GM23338 (cell line): ENCODE measurements around the gene TNFAIP8L1. TPM values are rescaled to one million over a fixed set of nuclear protein-coding genes. Genes with fewer than 3 reads are reported as not detected.

Experiments used
- ATAC-seq: fragments of 200-7000 bp; cut with Tn5 transposase; 3 replicates; pipeline ENCODE4 v1.9.1; 2020
- DNase-seq: peaks from one replicate; pipeline ENCODE4 v3.0.0-alpha.2; 2015; ENCODE audit warnings: low spot score
- H2AFZ ChIP-seq: fragments of 200-600 bp; sonication (generic); 2 replicates; pipeline ENCODE4 v1.8.0; 2016; ENCODE audit warnings: antibody characterized with exemption, mild to moderate bottlenecking, moderate library complexity
- H3F3A ChIP-seq: fragments of 200-600 bp; sonication (generic); replicated peaks from 2 replicates; pipeline ENCODE4 v1.8.0; 2017; ENCODE audit warnings: antibody characterized with exemption, mixed run types, low read depth
- H3K27ac ChIP-seq: fragments of 200-600 bp; sonication (generic); 2 replicates; pipeline ENCODE4 v1.6.1; 2016; ENCODE audit warnings: low read depth
- H3K27me3 ChIP-seq: fragments of 200-600 bp; sonication (generic); 2 replicates; pipeline ENCODE4 v1.8.0; 2016; ENCODE audit warnings: mild to moderate bottlenecking, mixed run types, moderate library complexity; ENCODE audit not compliant: insufficient read depth
- H3K36me3 ChIP-seq: fragments of 200-600 bp; sonication (generic); 2 replicates; pipeline ENCODE4 v1.8.0; 2016; ENCODE audit warnings: mild to moderate bottlenecking; ENCODE audit not compliant: insufficient read depth
- H3K4me1 ChIP-seq: fragments of 200-600 bp; sonication (generic); 2 replicates; pipeline ENCODE4 v1.8.0; 2016; ENCODE audit warnings: mild to moderate bottlenecking, moderate library complexity; ENCODE audit not compliant: insufficient read depth
- H3K4me2 ChIP-seq: fragments of 200-600 bp; sonication (generic); 2 replicates; pipeline ENCODE4 v1.7.1; 2017; ENCODE audit warnings: mixed run types
- H3K4me3 ChIP-seq: fragments of 200-600 bp; sonication (generic); 2 replicates; pipeline ENCODE4 v1.6.1; 2016; ENCODE audit warnings: mixed run types
- H3K79me2 ChIP-seq: fragments of 200-600 bp; sonication (generic); replicated peaks from 2 replicates; pipeline ENCODE4 v1.8.0; 2017; ENCODE audit warnings: mild to moderate bottlenecking; ENCODE audit not compliant: insufficient read depth
- H3K9me2 ChIP-seq: fragments of 200-600 bp; sonication (generic); 2 replicates; pipeline ENCODE4 v1.8.0; 2017; ENCODE audit not compliant: insufficient read depth
- H4K20me1 ChIP-seq: fragments of 200-600 bp; sonication (generic); replicated peaks from 2 replicates; pipeline ENCODE4 v1.8.0; 2017; ENCODE audit warnings: mild to moderate bottlenecking; ENCODE audit not compliant: insufficient read depth
- H3K27ac Mint-ChIP-seq: 2 replicates; pipeline ENCODE4 v1.8.0; 2020; ENCODE audit warnings: inconsistent platforms, mild to moderate bottlenecking, moderate library complexity, mixed read lengths
- H3K27me3 Mint-ChIP-seq: 3 replicates; pipeline ENCODE4 v1.8.0; 2022; ENCODE audit warnings: low read depth, mild to moderate bottlenecking, moderate library complexity, mixed read lengths, inconsistent platforms; ENCODE audit not compliant: insufficient read depth, poor library complexity
- H3K36me3 Mint-ChIP-seq: 3 replicates; pipeline ENCODE4 v1.8.0; 2021; ENCODE audit warnings: low read depth, mild to moderate bottlenecking, inconsistent platforms, moderate library complexity, mixed read lengths
- H3K4me1 Mint-ChIP-seq: 3 replicates; pipeline ENCODE4 v1.8.0; 2020; ENCODE audit warnings: mild to moderate bottlenecking, inconsistent platforms, mixed read lengths
- H3K4me3 Mint-ChIP-seq: 3 replicates; pipeline ENCODE4 v1.8.0; 2021; ENCODE audit warnings: moderate library complexity, mild to moderate bottlenecking, inconsistent platforms, mixed read lengths
- H3K9me3 Mint-ChIP-seq: 3 replicates; pipeline ENCODE4 v1.8.0; 2020; ENCODE audit warnings: moderate library complexity, mild to moderate bottlenecking, inconsistent platforms, mixed read lengths
- CREB1 ChIP-seq: fragments of 250-450 bp; sonication (Bioruptor Pico); IDR thresholded peaks from 2 replicates; pipeline ENCODE4 v1.5.0; 2020; ENCODE audit warnings: low read depth, mild to moderate bottlenecking, moderate library complexity
- EZH2 ChIP-seq: fragments of 200-600 bp; sonication (generic); IDR thresholded peaks from one replicate; pipeline ENCODE4 v1.8.0; 2017; ENCODE audit warnings: antibody characterized with exemption, mild to moderate bottlenecking, low read depth; ENCODE audit not compliant: unreplicated experiment
- EZH2phosphoT487 ChIP-seq: fragments of 200-600 bp; sonication (generic); IDR thresholded peaks from one replicate; pipeline ENCODE4 v1.8.1; 2018; ENCODE audit warnings: antibody characterized with exemption; ENCODE audit not compliant: unreplicated experiment
- JUNB ChIP-seq: IDR thresholded peaks from one replicate; pipeline ENCODE4 v1.6.1; 2016; ENCODE audit warnings: antibody characterized with exemption; ENCODE audit not compliant: unreplicated experiment
- NANOG ChIP-seq: IDR thresholded peaks from 2 replicates; pipeline ENCODE4 v1.6.1; 2016; ENCODE audit warnings: antibody characterized with exemption, borderline replicate concordance
- POLR2AphosphoS5 ChIP-seq: IDR thresholded peaks from 2 replicates; pipeline ENCODE4 v1.6.1; 2016; ENCODE audit warnings: antibody characterized with exemption, low read depth
- STAT1 ChIP-seq: IDR thresholded peaks from one replicate; pipeline ENCODE4 v1.6.1; 2016; ENCODE audit warnings: antibody characterized with exemption; ENCODE audit not compliant: unreplicated experiment
- ZNF114 ChIP-seq: fragments of 250-450 bp; sonication (Bioruptor Pico); IDR thresholded peaks from 2 replicates; pipeline ENCODE4 v1.5.0; 2020; ENCODE audit warnings: mild to moderate bottlenecking, moderate library complexity
- ZNF331 ChIP-seq: fragments of 250-450 bp; sonication (Bioruptor Pico); IDR thresholded peaks from 2 replicates; pipeline ENCODE4 v1.5.0; 2020; ENCODE audit warnings: low read depth, mild to moderate bottlenecking, moderate library complexity
- polyA plus RNA-seq: library from polyadenylated mRNA; unstranded; fragments of >200 nt; fragmentation: Nextera tagmentation; extraction: Ambion mirVana; gene quantifications from 2 replicates; pipeline ENCODE4 v1.2.1, GENCODE V29; 2016
- total RNA-seq: library from RNA; depleted of rRNA; stranded (reverse); fragments of >200 nt; shearing (Covaris generic); gene quantifications from 2 replicates; pipeline ENCODE4 v1.2.3, GENCODE V29; 2014
- TF ChIP-seq, protein P1 (sequence below): IDR thresholded peaks from 2 replicates; pipeline ENCODE4 v1.6.1; 2016; ENCODE audit warnings: antibody characterized with exemption
- TF ChIP-seq, protein P2 (sequence below): IDR thresholded peaks from one replicate; pipeline ENCODE4 v1.6.1; 2018; ENCODE audit warnings: antibody characterized with exemption; ENCODE audit not compliant: unreplicated experiment
- TF ChIP-seq, protein P3 (sequence below), 2 experiments: fragments of 200-600 bp in 1 of 2; sonication (generic) in 1 of 2; conservative IDR thresholded peaks; 2 replicates each; pipeline versions ENCODE4 v1.5.1 to v1.6.1; 2016 to 2017; ENCODE audit warnings: antibody characterized with exemption in 2 of 2, low read depth in 2 of 2, mild to moderate bottlenecking in 2 of 2, moderate library complexity in 1 of 2
- TF ChIP-seq, protein P4 (sequence below): fragments of 250-450 bp; sonication (Bioruptor Pico); IDR thresholded peaks from 2 replicates; pipeline ENCODE4 v1.5.0; 2020; ENCODE audit warnings: mild to moderate bottlenecking, moderate library complexity

The TNFAIP8L1 gene
- total and polyA plus RNA-seq, 2 experiments from 2014 or later: 2.7 to 4.1 TPM

DNA sequence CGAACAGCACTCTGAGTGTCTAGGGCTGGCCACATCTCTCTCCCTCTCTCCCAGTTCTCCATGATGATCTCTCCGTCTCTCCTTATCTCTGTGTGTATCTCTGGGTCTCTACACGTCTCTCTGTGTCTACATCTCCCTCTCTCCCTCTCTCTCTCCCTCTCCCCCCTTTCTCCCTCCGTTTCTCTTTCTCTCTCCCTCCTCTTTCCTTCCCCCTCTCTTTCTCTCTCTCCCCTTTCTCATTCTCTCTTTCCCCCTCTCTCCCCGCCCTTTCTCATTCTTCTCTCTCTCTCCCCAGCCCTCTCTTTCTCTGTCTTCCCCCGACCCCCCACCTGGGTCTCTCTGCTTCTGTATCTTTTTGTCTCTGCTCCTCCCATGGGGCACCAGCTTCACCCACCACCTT lies 21.3 kb upstream of the TNFAIP8L1 start:
- Histone ChIP-seq H3F3A (no peaks in the 10 kb centered on the region), H3K79me2 (no peaks in the 10 kb centered on the region), H3K27me3 (no peaks in the 10 kb centered on the region), H3K4me2 (no peak overlapping the region), H2AFZ (no peak overlapping the region), H3K36me3 (no peaks in the 10 kb centered on the region), H3K9me2 (no peaks in the 10 kb centered on the region), H3K4me1 (no peaks in the 10 kb centered on the region; the same call in 1 of the 2 replicates), H3K4me3 (no peak overlapping the region), H3K27ac (no peak overlapping the region), H4K20me1 (no peaks in the 10 kb centered on the region)
- DNase-seq (no peak), ATAC-seq (no peak)
- no peaks in the 10 kb centered on the region for H3K36me3 Mint-ChIP-seq
- 0 out of 3 replicates have a peak, but pooled peaks cover 3% of the 10 kb centered on the region for H3K4me1 Mint-ChIP-seq
- TF ChIP-seq EZH2phosphoT487: no peak
- TF ChIP-seq CREB1 (CRISPR knock-in tag): no peak
- no peak for TF ChIP-seq ZNF114
- TF ChIP-seq, protein P1, sequence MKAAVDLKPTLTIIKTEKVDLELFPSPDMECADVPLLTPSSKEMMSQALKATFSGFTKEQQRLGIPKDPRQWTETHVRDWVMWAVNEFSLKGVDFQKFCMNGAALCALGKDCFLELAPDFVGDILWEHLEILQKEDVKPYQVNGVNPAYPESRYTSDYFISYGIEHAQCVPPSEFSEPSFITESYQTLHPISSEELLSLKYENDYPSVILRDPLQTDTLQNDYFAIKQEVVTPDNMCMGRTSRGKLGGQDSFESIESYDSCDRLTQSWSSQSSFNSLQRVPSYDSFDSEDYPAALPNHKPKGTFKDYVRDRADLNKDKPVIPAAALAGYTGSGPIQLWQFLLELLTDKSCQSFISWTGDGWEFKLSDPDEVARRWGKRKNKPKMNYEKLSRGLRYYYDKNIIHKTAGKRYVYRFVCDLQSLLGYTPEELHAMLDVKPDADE: no peak
- TF ChIP-seq STAT1: no peak
- no peak for TF ChIP-seq POLR2AphosphoS5
- TF ChIP-seq ZNF331 (CRISPR knock-in tag): no peak
- TF ChIP-seq, protein P2, sequence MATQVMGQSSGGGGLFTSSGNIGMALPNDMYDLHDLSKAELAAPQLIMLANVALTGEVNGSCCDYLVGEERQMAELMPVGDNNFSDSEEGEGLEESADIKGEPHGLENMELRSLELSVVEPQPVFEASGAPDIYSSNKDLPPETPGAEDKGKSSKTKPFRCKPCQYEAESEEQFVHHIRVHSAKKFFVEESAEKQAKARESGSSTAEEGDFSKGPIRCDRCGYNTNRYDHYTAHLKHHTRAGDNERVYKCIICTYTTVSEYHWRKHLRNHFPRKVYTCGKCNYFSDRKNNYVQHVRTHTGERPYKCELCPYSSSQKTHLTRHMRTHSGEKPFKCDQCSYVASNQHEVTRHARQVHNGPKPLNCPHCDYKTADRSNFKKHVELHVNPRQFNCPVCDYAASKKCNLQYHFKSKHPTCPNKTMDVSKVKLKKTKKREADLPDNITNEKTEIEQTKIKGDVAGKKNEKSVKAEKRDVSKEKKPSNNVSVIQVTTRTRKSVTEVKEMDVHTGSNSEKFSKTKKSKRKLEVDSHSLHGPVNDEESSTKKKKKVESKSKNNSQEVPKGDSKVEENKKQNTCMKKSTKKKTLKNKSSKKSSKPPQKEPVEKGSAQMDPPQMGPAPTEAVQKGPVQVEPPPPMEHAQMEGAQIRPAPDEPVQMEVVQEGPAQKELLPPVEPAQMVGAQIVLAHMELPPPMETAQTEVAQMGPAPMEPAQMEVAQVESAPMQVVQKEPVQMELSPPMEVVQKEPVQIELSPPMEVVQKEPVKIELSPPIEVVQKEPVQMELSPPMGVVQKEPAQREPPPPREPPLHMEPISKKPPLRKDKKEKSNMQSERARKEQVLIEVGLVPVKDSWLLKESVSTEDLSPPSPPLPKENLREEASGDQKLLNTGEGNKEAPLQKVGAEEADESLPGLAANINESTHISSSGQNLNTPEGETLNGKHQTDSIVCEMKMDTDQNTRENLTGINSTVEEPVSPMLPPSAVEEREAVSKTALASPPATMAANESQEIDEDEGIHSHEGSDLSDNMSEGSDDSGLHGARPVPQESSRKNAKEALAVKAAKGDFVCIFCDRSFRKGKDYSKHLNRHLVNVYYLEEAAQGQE: no peak
- TF ChIP-seq JUNB: no peak
- no peak for TF ChIP-seq EZH2
- TF ChIP-seq, protein P3, sequence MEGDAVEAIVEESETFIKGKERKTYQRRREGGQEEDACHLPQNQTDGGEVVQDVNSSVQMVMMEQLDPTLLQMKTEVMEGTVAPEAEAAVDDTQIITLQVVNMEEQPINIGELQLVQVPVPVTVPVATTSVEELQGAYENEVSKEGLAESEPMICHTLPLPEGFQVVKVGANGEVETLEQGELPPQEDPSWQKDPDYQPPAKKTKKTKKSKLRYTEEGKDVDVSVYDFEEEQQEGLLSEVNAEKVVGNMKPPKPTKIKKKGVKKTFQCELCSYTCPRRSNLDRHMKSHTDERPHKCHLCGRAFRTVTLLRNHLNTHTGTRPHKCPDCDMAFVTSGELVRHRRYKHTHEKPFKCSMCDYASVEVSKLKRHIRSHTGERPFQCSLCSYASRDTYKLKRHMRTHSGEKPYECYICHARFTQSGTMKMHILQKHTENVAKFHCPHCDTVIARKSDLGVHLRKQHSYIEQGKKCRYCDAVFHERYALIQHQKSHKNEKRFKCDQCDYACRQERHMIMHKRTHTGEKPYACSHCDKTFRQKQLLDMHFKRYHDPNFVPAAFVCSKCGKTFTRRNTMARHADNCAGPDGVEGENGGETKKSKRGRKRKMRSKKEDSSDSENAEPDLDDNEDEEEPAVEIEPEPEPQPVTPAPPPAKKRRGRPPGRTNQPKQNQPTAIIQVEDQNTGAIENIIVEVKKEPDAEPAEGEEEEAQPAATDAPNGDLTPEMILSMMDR (conservative IDR thresholded peaks at IDR 0.05; ENCODE audit: low read depth in 2 of 2): no peak
- TF ChIP-seq, protein P4, sequence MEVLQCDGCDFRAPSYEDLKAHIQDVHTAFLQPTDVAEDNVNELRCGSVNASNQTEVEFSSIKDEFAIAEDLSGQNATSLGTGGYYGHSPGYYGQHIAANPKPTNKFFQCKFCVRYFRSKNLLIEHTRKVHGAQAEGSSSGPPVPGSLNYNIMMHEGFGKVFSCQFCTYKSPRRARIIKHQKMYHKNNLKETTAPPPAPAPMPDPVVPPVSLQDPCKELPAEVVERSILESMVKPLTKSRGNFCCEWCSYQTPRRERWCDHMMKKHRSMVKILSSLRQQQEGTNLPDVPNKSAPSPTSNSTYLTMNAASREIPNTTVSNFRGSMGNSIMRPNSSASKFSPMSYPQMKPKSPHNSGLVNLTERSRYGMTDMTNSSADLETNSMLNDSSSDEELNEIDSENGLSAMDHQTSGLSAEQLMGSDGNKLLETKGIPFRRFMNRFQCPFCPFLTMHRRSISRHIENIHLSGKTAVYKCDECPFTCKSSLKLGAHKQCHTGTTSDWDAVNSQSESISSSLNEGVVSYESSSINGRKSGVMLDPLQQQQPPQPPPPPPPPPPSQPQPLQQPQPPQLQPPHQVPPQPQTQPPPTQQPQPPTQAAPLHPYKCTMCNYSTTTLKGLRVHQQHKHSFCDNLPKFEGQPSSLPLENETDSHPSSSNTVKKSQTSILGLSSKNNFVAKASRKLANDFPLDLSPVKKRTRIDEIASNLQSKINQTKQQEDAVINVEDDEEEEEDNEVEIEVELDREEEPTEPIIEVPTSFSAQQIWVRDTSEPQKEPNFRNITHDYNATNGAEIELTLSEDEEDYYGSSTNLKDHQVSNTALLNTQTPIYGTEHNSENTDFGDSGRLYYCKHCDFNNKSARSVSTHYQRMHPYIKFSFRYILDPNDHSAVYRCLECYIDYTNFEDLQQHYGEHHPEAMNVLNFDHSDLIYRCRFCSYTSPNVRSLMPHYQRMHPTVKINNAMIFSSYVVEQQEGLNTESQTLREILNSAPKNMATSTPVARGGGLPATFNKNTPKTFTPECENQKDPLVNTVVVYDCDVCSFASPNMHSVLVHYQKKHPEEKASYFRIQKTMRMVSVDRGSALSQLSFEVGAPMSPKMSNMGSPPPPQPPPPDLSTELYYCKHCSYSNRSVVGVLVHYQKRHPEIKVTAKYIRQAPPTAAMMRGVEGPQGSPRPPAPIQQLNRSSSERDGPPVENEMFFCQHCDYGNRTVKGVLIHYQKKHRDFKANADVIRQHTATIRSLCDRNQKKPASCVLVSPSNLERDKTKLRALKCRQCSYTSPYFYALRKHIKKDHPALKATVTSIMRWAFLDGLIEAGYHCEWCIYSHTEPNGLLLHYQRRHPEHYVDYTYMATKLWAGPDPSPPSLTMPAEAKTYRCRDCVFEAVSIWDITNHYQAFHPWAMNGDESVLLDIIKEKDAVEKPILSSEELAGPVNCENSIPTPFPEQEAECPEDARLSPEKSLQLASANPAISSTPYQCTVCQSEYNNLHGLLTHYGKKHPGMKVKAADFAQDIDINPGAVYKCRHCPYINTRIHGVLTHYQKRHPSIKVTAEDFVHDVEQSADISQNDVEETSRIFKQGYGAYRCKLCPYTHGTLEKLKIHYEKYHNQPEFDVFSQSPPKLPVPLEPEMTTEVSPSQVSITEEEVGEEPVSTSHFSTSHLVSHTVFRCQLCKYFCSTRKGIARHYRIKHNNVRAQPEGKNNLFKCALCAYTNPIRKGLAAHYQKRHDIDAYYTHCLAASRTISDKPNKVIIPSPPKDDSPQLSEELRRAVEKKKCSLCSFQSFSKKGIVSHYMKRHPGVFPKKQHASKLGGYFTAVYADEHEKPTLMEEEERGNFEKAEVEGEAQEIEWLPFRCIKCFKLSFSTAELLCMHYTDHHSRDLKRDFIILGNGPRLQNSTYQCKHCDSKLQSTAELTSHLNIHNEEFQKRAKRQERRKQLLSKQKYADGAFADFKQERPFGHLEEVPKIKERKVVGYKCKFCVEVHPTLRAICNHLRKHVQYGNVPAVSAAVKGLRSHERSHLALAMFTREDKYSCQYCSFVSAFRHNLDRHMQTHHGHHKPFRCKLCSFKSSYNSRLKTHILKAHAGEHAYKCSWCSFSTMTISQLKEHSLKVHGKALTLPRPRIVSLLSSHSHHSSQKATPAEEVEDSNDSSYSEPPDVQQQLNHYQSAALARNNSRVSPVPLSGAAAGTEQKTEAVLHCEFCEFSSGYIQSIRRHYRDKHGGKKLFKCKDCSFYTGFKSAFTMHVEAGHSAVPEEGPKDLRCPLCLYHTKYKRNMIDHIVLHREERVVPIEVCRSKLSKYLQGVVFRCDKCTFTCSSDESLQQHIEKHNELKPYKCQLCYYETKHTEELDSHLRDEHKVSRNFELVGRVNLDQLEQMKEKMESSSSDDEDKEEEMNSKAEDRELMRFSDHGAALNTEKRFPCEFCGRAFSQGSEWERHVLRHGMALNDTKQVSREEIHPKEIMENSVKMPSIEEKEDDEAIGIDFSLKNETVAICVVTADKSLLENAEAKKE (CRISPR knock-in tag): no peak
- no peak for TF ChIP-seq NANOG
- peaks cover 17% of the 10 kb centered on the region for H3K27me3 Mint-ChIP-seq
- no peaks in the 10 kb centered on the region; the same call in 2 of the 3 replicates for H3K9me3 Mint-ChIP-seq
- H3K27ac Mint-ChIP-seq: no peak overlapping the region
- no peak overlapping the region; the same call in 2 of the 3 replicates for H3K4me3 Mint-ChIP-seq
